ENCODE measurements around the gene FTCD.
"Not testable (repeated sequence)": the region's sequence is repeated elsewhere in the genome, so short reads cannot be mapped to it uniquely, and the experiment has no call there.

The FTCD gene

DNA sequence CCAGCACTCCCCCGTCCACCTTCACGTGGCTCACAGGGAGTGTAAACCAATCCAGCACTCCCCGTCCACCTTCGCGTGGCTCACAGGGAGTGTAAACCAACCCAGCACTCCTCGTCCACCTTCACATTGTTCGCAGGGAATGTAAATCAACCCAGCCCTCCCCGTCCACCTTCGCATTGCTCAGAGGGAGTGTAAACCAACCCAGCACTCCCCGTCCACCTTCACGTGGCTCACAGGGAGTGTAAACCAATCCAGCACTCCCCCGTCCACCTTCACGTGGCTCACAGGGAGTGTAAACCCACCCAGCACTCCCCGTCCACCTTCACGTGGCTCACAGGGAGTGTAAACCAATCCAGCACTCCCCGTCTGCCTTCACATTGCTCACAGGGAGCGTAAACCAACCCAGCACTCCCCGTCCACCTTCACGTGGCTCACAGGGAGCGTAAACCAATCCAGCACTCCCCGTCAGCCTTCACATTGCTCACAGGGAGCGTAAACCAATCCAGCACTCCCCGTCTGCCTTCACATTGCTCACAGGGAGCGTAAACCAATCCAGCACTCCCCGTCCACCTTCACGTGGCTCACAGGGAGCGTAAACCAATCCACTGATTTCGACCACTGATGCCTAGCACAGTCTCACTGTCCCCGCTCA lies 14.9 kb downstream of the FTCD start:
- not testable (repeated sequence) for DNase-seq (ENCODE audit: low spot score)

GRCh38 chr21:46139686-46140085 lies 15.7 kb downstream of the FTCD start:
- no peak for DNase-seq (ENCODE audit: low spot score)

GRCh38 chr21:46138383-46138970 lies 16.9 kb downstream of the FTCD start:
- no peak for DNase-seq (ENCODE audit: low spot score)

GRCh38 chr21:46137908-46138307 lies 17.5 kb downstream of the FTCD start:
- no peak for DNase-seq (ENCODE audit: low spot score)

- DNase-seq (ENCODE audit: low spot score), result no peak
These were observed 18.5 kb downstream of the FTCD start for GRCh38 chr21:46136739-46137349.

DNA sequence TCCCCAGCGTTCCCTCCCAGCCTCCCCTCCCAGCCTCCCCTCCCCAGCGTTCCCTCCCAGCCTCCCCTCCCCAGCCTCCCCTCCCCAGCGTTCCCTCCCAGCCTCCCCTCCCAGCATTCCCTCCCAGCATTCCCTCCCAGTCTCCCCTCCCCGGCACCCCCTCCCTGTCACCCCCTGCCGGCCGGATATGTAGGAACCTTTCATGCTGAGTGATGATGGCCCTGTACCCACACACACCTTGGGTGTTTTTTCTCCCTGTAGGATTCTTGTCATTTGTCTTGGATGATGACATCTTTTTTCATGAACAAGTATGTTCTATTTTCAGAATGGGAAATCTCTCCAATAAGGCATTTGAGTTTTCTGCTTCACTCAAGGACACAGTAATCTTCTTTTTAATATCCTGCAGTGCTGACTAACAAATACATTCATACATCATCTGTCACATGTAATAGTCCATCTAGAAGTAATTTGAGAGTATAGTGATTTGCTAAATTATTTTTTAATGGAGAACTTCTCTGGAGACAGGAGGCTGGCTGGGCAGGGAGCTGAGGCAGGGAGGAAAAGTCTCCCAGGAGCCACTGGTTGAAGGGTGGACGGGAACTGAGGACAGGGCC lies 19.5 kb downstream of the FTCD start:
- no peak for DNase-seq (ENCODE audit: low spot score)

- DNase-seq (ENCODE audit: low spot score), result no peak
These were observed 23.3 kb downstream of the FTCD start for GRCh38 chr21:46131838-46132651.

GRCh38 chr21:46131588-46131837 lies 23.9 kb downstream of the FTCD start:
- DNase-seq (ENCODE audit: low spot score), result no peak

DNA sequence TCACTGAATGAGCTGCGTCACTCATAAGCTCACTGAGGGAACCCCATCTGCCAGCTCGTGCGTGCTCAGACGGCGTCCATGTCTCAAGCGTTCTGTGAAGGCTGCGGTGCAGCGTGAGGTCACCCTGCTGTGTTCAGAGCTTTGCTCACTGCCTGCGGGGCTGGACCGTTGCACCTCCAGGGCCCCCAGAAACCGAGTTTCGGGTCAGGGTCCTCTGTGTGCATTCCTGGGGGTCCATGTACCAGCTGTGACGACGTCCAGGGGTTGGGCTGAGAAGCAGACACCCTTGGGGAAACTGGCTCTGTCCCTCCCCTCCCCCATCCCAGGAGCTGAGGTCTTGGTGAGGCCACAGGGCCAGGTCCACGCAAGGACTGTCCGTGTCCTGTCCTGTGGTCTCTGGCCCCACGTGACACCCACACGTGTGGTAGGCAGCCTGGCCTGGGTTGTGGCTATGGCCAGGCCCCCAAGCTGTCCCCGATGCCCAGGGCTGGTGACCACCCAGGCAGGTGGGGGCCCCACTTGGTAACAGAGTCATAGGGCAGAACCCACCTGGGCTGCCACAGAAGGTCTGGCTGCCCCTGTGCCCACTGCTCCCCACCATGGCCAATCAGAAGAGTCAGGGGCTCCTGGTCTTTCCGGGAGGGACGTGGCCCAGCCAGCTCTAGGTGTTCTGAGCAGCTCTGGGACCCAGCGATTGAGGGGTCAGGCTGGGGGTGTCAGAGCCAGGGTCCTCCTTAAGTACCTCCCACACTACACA lies 24.4 kb downstream of the FTCD start:
- DNase-seq (ENCODE audit: low spot score), result no peak

GRCh38 chr21:46129846-46130651 lies 25.3 kb downstream of the FTCD start:
- no peak for DNase-seq (ENCODE audit: low spot score)

GRCh38 chr21:46128933-46129571 lies 26.3 kb downstream of the FTCD start:
- DNase-seq (ENCODE audit: low spot score), result no peak

GRCh38 chr21:46128106-46128932 lies 27.1 kb downstream of the FTCD start:
- DNase-seq (ENCODE audit: low spot score), result no peak

GRCh38 chr21:46127239-46128105 lies 27.9 kb downstream of the FTCD start:
- no peak for DNase-seq (ENCODE audit: low spot score)

GRCh38 chr21:46126309-46127238 lies 28.8 kb downstream of the FTCD start:
- no peak for DNase-seq (ENCODE audit: low spot score)

GRCh38 chr21:46125846-46126301 lies 29.5 kb downstream of the FTCD start:
- DNase-seq (ENCODE audit: low spot score), result no peak

DNA sequence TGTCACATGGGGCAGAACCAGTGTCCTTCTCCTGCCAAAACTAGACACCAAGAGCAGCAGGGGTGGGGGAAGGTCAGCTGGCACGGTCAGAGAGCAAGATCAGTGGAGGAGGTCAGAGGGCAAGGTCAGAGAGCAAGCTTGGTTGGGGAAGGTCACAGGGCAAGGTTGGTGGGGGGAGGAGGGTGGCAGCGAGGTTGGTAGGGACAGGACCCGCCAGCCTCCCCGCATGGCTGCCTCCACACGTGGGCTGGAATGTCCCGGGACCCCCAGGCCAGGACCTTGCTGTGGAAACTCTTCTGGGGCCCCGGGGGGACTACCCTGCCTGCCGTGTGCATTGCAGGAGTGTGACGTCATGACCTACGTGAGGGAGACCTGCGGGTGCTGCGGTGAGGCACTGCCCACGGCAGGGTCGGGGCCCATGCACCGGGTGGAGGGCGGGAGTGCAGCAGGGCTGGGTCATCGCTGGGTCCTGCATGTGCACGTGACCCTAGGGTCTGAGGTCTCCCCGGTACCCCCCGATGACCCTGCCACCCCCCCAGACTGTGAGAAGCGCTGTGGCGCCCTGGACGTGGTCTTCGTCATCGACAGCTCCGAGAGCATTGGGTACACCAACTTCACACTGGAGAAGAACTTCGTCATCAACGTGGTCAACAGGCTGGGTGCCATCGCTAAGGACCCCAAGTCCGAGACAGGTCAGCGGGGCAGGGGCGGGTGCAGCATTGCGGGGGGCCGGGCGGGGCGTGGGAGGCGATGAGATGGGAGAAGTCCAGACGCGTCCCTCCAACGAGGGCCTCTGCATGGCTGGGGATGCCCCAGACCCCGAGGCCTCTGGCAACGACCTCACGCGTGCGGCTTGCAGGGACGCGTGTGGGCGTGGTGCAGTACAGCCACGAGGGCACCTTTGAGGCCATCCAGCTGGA lies 30.2 kb downstream of the FTCD start:
- no peak for DNase-seq (ENCODE audit: low spot score)
